ENCODE measurements around the gene PAMR1.

PAMR1 gene

GRCh38 chr11:35394941-35395340 lies 130.5 kb downstream of the PAMR1 start:
- DNase-seq = no peak

- peak; percentile 73 for DNase-seq
Measured at GRCh38 chr11:35393098-35393497, 132.3 kb downstream of the PAMR1 start.

- DNase-seq = peak; percentile 84
Measured at GRCh38 chr11:35391922-35392688, 133.3 kb downstream of the PAMR1 start.

- DNase-seq = no peak
Measured at GRCh38 chr11:35390737-35391682, 134.4 kb downstream of the PAMR1 start.

GRCh38 chr11:35389897-35390465 lies 135.4 kb downstream of the PAMR1 start:
- DNase-seq = no peak

GRCh38 chr11:35389112-35389511 lies 136.3 kb downstream of the PAMR1 start:
- DNase-seq = no peak

GRCh38 chr11:35388061-35388460 lies 137.4 kb downstream of the PAMR1 start:
- DNase-seq = no peak

- DNase-seq = peak; percentile 42
Measured at GRCh38 chr11:35387111-35387982, 138.1 kb downstream of the PAMR1 start.

GRCh38 chr11:35383953-35384352 lies 141.5 kb downstream of the PAMR1 start:
- DNase-seq = no peak
